Keratinocyte (primary cell): ENCODE measurements around the gene PAX9. TPM values are rescaled to one million over a fixed set of nuclear protein-coding genes. Genes with fewer than 3 reads are reported as not detected.

ENCODE experiments used
- DNase-seq: peaks from one replicate; pipeline ENCODE4 v3.0.0-alpha.2; 2011; ENCODE audit warnings: low read depth, missing footprints, low spot score
- FAIRE-seq: peaks from 2 replicates; lab custom pipeline; 2011; peaks lifted over from hg19 to GRCh38; lab: Jason Lieb, UNC
- H2AFZ ChIP-seq: 2 replicates; pipeline ENCODE4 v1.6.0; 2012; ENCODE audit warnings: low read length, control low read depth, inconsistent platforms; ENCODE audit not compliant: control insufficient read depth
- H3K27ac ChIP-seq: 2 replicates; pipeline ENCODE4 v1.5.1; 2011; ENCODE audit warnings: low read length; ENCODE audit not compliant: control insufficient read depth, insufficient read depth
- H3K27me3 ChIP-seq: 3 replicates; pipeline ENCODE4 v1.6.0; 2011; ENCODE audit warnings: low read length; ENCODE audit not compliant: control insufficient read depth, insufficient read depth; ENCODE audit errors: extremely low read depth
- H3K36me3 ChIP-seq, 2 experiments: 2 replicates in 1 of 2; 3 replicates in 1 of 2; pipeline ENCODE4 v1.5.1; 2011; ENCODE audit warnings: low read length in 2 of 2, mild to moderate bottlenecking in 1 of 2; ENCODE audit not compliant: control insufficient read depth in 2 of 2, insufficient read depth in 2 of 2; ENCODE audit errors: extremely low read depth in 1 of 2
- H3K4me1 ChIP-seq: 3 replicates; pipeline ENCODE4 v1.5.1; 2011; ENCODE audit warnings: low read length; ENCODE audit not compliant: control insufficient read depth, insufficient read depth; ENCODE audit errors: extremely low read depth
- H3K4me2 ChIP-seq: 3 replicates; pipeline ENCODE4 v1.6.0; 2011; ENCODE audit warnings: low read depth, low read length; ENCODE audit not compliant: control insufficient read depth, insufficient read depth; ENCODE audit errors: extremely low read depth
- H3K4me3 ChIP-seq, 3 experiments: fragments of 200-600 bp in 1 of 3; sonication (generic) in 1 of 3; 2 replicates in 2 of 3; 3 replicates in 1 of 3; pipeline ENCODE4 v1.5.1; 2011 to 2016; ENCODE audit warnings: low read length in 3 of 3, mild to moderate bottlenecking in 3 of 3, control low read depth in 2 of 3, inconsistent platforms in 1 of 3, low read depth in 1 of 3, mixed read lengths in 1 of 3, mixed run types in 1 of 3, moderate library complexity in 1 of 3; ENCODE audit not compliant: control insufficient read depth in 2 of 3, insufficient read depth in 2 of 3; ENCODE audit errors: extremely low read depth in 1 of 3
- H3K79me2 ChIP-seq: 2 replicates; pipeline ENCODE4 v1.6.0; 2012; ENCODE audit warnings: low read length; ENCODE audit not compliant: control insufficient read depth, insufficient read depth
- H3K9ac ChIP-seq: 3 replicates; pipeline ENCODE4 v1.6.0; 2011; ENCODE audit warnings: low read length; ENCODE audit not compliant: control insufficient read depth, insufficient read depth; ENCODE audit errors: extremely low read depth
- H3K9me1 ChIP-seq: 3 replicates; pipeline ENCODE4 v1.6.0; 2011; ENCODE audit warnings: low read length; ENCODE audit not compliant: control insufficient read depth, insufficient read depth; ENCODE audit errors: extremely low read depth
- H3K9me3 ChIP-seq: 2 replicates; pipeline ENCODE4 v1.5.1; 2012; ENCODE audit warnings: low read depth, low read length; ENCODE audit not compliant: control insufficient read depth
- H4K20me1 ChIP-seq: 3 replicates; pipeline ENCODE4 v1.6.0; 2011; ENCODE audit warnings: low read length; ENCODE audit not compliant: control insufficient read depth, insufficient read depth; ENCODE audit errors: extremely low read depth
- CTCF ChIP-seq, 3 experiments: IDR thresholded peaks in 1 of 3; conservative IDR thresholded peaks in 1 of 3; optimal IDR thresholded peaks in 1 of 3; 2 replicates in 2 of 3; 3 replicates in 1 of 3; pipeline versions ENCODE3 to v1.5.1; 2011; ENCODE audit warnings: low read length in 3 of 3, mild to moderate bottlenecking in 3 of 3, moderate library complexity in 2 of 3, control low read depth in 1 of 3, inconsistent platforms in 1 of 3; ENCODE audit not compliant: insufficient read depth in 2 of 3; ENCODE audit errors: extremely low read depth in 1 of 3
- EZH2 ChIP-seq: IDR thresholded peaks from one replicate; pipeline ENCODE4 v1.6.1; 2012; ENCODE audit warnings: inconsistent platforms, mild to moderate bottlenecking, low read length, moderate library complexity
- dilution Hi-C: fragments of 300-500 bp; cut with MboI; formaldehyde crosslinking; loops from one replicate; pipeline ENCODE4 v1.7.0; 2020; ENCODE audit warnings: low sequenced_read_pairs; ENCODE audit not compliant: extremely low pct_ligation_motif_present
- polyA plus RNA-seq, 5 experiments: library from polyadenylated mRNA; depleted of rRNA in 3 of 5; stranded (reverse) in 3 of 5; stranded (forward) in 1 of 5; unstranded in 1 of 5; fragments of >200 nt; gene quantifications; 1 replicate in 1 of 5; 2 replicates in 3 of 5; 3 replicates in 1 of 5; pipeline versions ENCODE4 v1.2.1 to v1.2.3, GENCODE V29; 2011 to 2012; ENCODE audit warnings: missing spikeins in 2 of 5, low read depth in 1 of 5, low replicate concordance in 1 of 5

Gene PAX9
- polyA plus RNA-seq, 1 donor (not counting 4 experiments of a cell fraction or from before 2014, with no cell fraction given): 1.1 TPM

- Histone ChIP-seq H4K20me1 (no peaks in the 10 kb centered on the region), H3K4me1 (no peaks in the 10 kb centered on the region), H3K9me1 (no peaks in the 10 kb centered on the region), H3K9me3 (no peaks in the 10 kb centered on the region), H2AFZ (no peak overlapping the region), H3K27me3 (no peaks in the 10 kb centered on the region), H3K36me3 (no peaks in the 10 kb centered on the region), H3K4me2 (no peak overlapping the region), H3K27ac (no peak overlapping the region), H3K4me3 (no peak overlapping the region), H3K9ac (no peak overlapping the region), H3K79me2 (no peaks in the 10 kb centered on the region)
- no peak for DNase-seq
- no peak for TF ChIP-seq EZH2
- no peak for TF ChIP-seq CTCF (optimal IDR thresholded peaks at IDR 0.05 in 1 of 3, IDR thresholded peaks at IDR 0.05 in 1 of 3, conservative IDR thresholded peaks at IDR 0.05 in 1 of 3; ENCODE audit: extremely low read depth in 1 of 3, insufficient read depth in 2 of 3, low read length in 3 of 3)
- FAIRE-seq: no peak
- dilution Hi-C loops: no loop called here
Observed at GRCh38 chr14:36717363-36717762, 55.7 kb downstream of the PAX9 start.

- Histone ChIP-seq H3K27ac (no peak overlapping the region), H4K20me1 (no peaks in the 10 kb centered on the region), H2AFZ (no peak overlapping the region), H3K27me3 (no peaks in the 10 kb centered on the region), H3K36me3 (no peaks in the 10 kb centered on the region), H3K4me1 (no peaks in the 10 kb centered on the region), H3K9me1 (no peaks in the 10 kb centered on the region), H3K4me2 (no peak overlapping the region), H3K9ac (no peak overlapping the region), H3K4me3 (no peak overlapping the region), H3K79me2 (no peaks in the 10 kb centered on the region), H3K9me3 (no peaks in the 10 kb centered on the region)
- DNase-seq (no peak), FAIRE-seq (no peak)
- dilution Hi-C loops: no loop called here
- TF ChIP-seq CTCF (optimal IDR thresholded peaks at IDR 0.05 in 1 of 3, IDR thresholded peaks at IDR 0.05 in 1 of 3, conservative IDR thresholded peaks at IDR 0.05 in 1 of 3; ENCODE audit: extremely low read depth in 1 of 3, insufficient read depth in 2 of 3, low read length in 3 of 3) (no peak), EZH2 (no peak)
Observed at GRCh38 chr14:36718216-36718615, 56.6 kb downstream of the PAX9 start.
